K562 (cell line): ENCODE results near the gene CDC20. TPM values are rescaled to one million over a fixed set of nuclear protein-coding genes. Genes with fewer than 3 reads are reported as not detected.

Experiments used
- ATAC-seq: fragments of 200-7000 bp; cut with Tn5 transposase; 3 replicates; pipeline ENCODE4 v1.9.1; 2020; ENCODE audit warnings: moderate library complexity
- BruUV-seq: library from RNA; stranded (reverse); fragments of 400-500 nt; replicated peaks from 2 replicates; lab custom pipeline; 2021; lab: Mats Ljungman, UMichigan
- CTCF ChIA-PET: fragments of 300-600 bp; formaldehyde crosslinking; extraction: SDS; loops from one replicate; lab custom pipeline; 2021; ENCODE audit warnings: low intra/inter-chr PET ratio; lab: Yijun Ruan, JAX
- POLR2A ChIA-PET: fragments of 300-600, 350-650 bp; sonication (Branson Sonifier 250); formaldehyde crosslinking; extraction: SDS; loops from one replicate; lab custom pipeline; 2021; ENCODE audit warnings: antibody characterized with exemption, inconsistent platforms; lab: Yijun Ruan, JAX
- DNase-seq, 4 experiments: peaks; one replicate each; pipeline versions ENCODE4 v3.0.0 to v3.0.0-alpha.2; 2011 to 2018; ENCODE audit warnings: low spot score in 3 of 4, mixed read lengths in 3 of 4; ENCODE audit errors: extremely low read depth in 1 of 4
- FAIRE-seq: peaks from 2 replicates; lab custom pipeline; 2011; peaks lifted over from hg19 to GRCh38; lab: Jason Lieb, UNC
- H2AFZ ChIP-seq: 2 replicates; pipeline ENCODE4 v1.6.0; 2011; ENCODE audit warnings: low read depth, low read length, control low read depth, inconsistent platforms
- H3K27ac ChIP-seq: fragments of 200-600 bp; 3 replicates; pipeline ENCODE4 v1.8.0; 2011; ENCODE audit warnings: low read depth, mild to moderate bottlenecking, control low read depth, inconsistent platforms, low read length, moderate library complexity, mixed read lengths; ENCODE audit errors: extremely low read depth
- H3K27me3 ChIP-seq, 2 experiments: fragments of 300-600 bp in 1 of 2; 2 replicates in 1 of 2; 3 replicates in 1 of 2; pipeline versions ENCODE4 v1.6.0 to v1.8.0; 2011; ENCODE audit warnings: inconsistent platforms in 2 of 2, low read length in 2 of 2, mild to moderate bottlenecking in 1 of 2, mixed read lengths in 1 of 2, moderate library complexity in 1 of 2; ENCODE audit not compliant: control insufficient read depth in 2 of 2, insufficient read depth in 2 of 2
- H3K36me3 ChIP-seq: fragments of 300-600 bp; 3 replicates; pipeline ENCODE4 v1.8.0; 2011; ENCODE audit warnings: mild to moderate bottlenecking, low read length, inconsistent platforms; ENCODE audit not compliant: control insufficient read depth, insufficient read depth
- H3K4me1 ChIP-seq, 2 experiments: fragments of 200-600 bp in 1 of 2; replicated peaks in 1 of 2; 2 replicates in 1 of 2; 3 replicates in 1 of 2; pipeline versions ENCODE4 v1.5.1 to v1.8.0; 2011; ENCODE audit warnings: inconsistent platforms in 2 of 2, low read length in 2 of 2, mild to moderate bottlenecking in 1 of 2, mixed read lengths in 1 of 2, moderate library complexity in 1 of 2; ENCODE audit not compliant: control insufficient read depth in 2 of 2, insufficient read depth in 2 of 2
- H3K4me2 ChIP-seq: 2 replicates; pipeline ENCODE4 v1.6.1; 2011; ENCODE audit warnings: low read length, control low read depth, inconsistent platforms, mixed read lengths; ENCODE audit not compliant: insufficient read depth
- H3K4me3 ChIP-seq: fragments of 200-600 bp; sonication (generic), shearing (Covaris generic); 2 replicates; pipeline ENCODE4 v1.5.1; 2016; ENCODE audit warnings: control low read depth, inconsistent platforms
- H3K79me2 ChIP-seq: fragments of 200-600 bp; 3 replicates; pipeline ENCODE4 v1.8.0; 2011; ENCODE audit warnings: low read length, inconsistent platforms; ENCODE audit not compliant: control insufficient read depth, insufficient read depth
- H3K9ac ChIP-seq, 2 experiments: 2 replicates each; pipeline versions ENCODE4 v1.6.0 to v1.6.1; 2011; ENCODE audit warnings: low read depth in 2 of 2, low read length in 2 of 2, control low read depth in 1 of 2, inconsistent platforms in 1 of 2, mild to moderate bottlenecking in 1 of 2, mixed read lengths in 1 of 2; ENCODE audit not compliant: insufficient read depth in 1 of 2
- H3K9me1 ChIP-seq: one replicate; pipeline ENCODE4 v1.6.0; 2011; ENCODE audit warnings: inconsistent platforms, mild to moderate bottlenecking, low read length, moderate library complexity; ENCODE audit not compliant: control insufficient read depth, insufficient read depth
- H3K9me3 ChIP-seq: replicated peaks from 2 replicates; pipeline ENCODE4 v1.5.1; 2011; ENCODE audit warnings: low read depth, low read length, inconsistent platforms; ENCODE audit not compliant: control insufficient read depth, insufficient read depth
- H4K20me1 ChIP-seq: replicated peaks from 2 replicates; pipeline ENCODE4 v1.6.1; 2011; ENCODE audit warnings: low read length, inconsistent platforms, mixed read lengths; ENCODE audit not compliant: control insufficient read depth, insufficient read depth
- ATF7 ChIP-seq: fragments of 450-650 bp; IDR thresholded peaks from 2 replicates; pipeline ENCODE4 v1.7.1; 2014; ENCODE audit warnings: mild to moderate bottlenecking, moderate library complexity
- EGR1 ChIP-seq: fragments of 450-650 bp; conservative IDR thresholded peaks from 2 replicates; pipeline ENCODE4 v1.6.1; 2017; ENCODE audit warnings: mild to moderate bottlenecking
- FUS ChIP-seq: fragments of 200-400 bp; formaldehyde crosslinking; optimal IDR thresholded peaks from 2 replicates; pipeline ENCODE3; 2017; ENCODE audit warnings: low read depth, low read length
- MCM7 ChIP-seq, 2 experiments: fragments of 450-650 bp; IDR thresholded peaks; 2 replicates each; pipeline ENCODE4 v1.6.1; 2016 to 2018
- MECOM ChIP-seq: fragments of 250-450 bp; sonication (Bioruptor Pico); IDR thresholded peaks from 2 replicates; pipeline ENCODE4 v1.8.0; 2022; ENCODE audit warnings: inconsistent platforms
- PHTF2 ChIP-seq: fragments of 250-450 bp; sonication (Bioruptor Pico); IDR thresholded peaks from 2 replicates; pipeline ENCODE4 v1.5.0; 2021; ENCODE audit warnings: mild to moderate bottlenecking
- RCOR1 ChIP-seq, 2 experiments: IDR thresholded peaks; 2 replicates each; pipeline ENCODE4 v1.6.1; 2012; ENCODE audit warnings: low read depth in 2 of 2, low read length in 2 of 2, borderline replicate concordance in 1 of 2, improper control_type of control experiment in 1 of 2
- ZNF24 ChIP-seq: fragments of 450-650 bp; IDR thresholded peaks from 2 replicates; pipeline ENCODE4 v1.6.1; 2016
- WGBS: fragments of 100-300 bp; shearing (Covaris generic); methylation state at CpG from one replicate; pipeline ENCODE4 v1.1.6; 2016; ENCODE audit warnings: low coverage, mixed read lengths; ENCODE audit not compliant: insufficient coverage; ENCODE audit errors: missing lambda C conversion rate; 5-methylcytosine and 5-hydroxymethylcytosine counted together
- in situ Hi-C: fragments of 300-500 bp; cut with MboI; formaldehyde crosslinking; loops from 4 replicates; pipeline ENCODE4 v1.15.0; 2018; ENCODE audit warnings: inconsistent platforms, mixed read lengths
- intact Hi-C: fragments of 100-400 bp; cut with micrococcal nuclease; formaldehyde crosslinking; loops from 2 replicates; pipeline ENCODE4 v1.14.2; 2022
- polyA plus RNA-seq, 8 experiments: library from polyadenylated mRNA; depleted of rRNA in 4 of 8; stranded (reverse) in 5 of 8; unstranded in 3 of 8; fragments of >200 nt; fragmentation: Nextera tagmentation in 2 of 8; fragmentation: Illumina TruSeq in 1 of 8; extraction: Ambion mirVana in 2 of 8; extraction: Trizol in 1 of 8; gene quantifications; 2 replicates each; pipeline versions ENCODE4 v1.2.1 to v1.2.3, GENCODE V29; 2011 to 2014; ENCODE audit warnings: inconsistent platforms in 1 of 8, missing spikeins in 1 of 8
- total RNA-seq, 7 experiments: library from RNA; depleted of rRNA in 6 of 7; stranded (reverse); fragments of >200 nt in 6 of 7; fragmentation: Illumina TruSeq in 2 of 7; extraction: Trizol in 2 of 7; gene quantifications; 2 replicates each; pipeline versions ENCODE4 v1.2.1 to v1.2.3, GENCODE V29; 2011 to 2021; ENCODE audit warnings: low replicate concordance in 1 of 7
- TF ChIP-seq, protein P1 (sequence below): sonication (generic); formaldehyde crosslinking; IDR thresholded peaks from 2 replicates; pipeline ENCODE4 v1.8.0; 2022; ENCODE audit warnings: missing genetic modification reagents, mild to moderate bottlenecking, moderate library complexity, borderline replicate concordance
- TF ChIP-seq, protein P2 (sequence below): fragments of 200-800 bp; sonication (Bioruptor generic); IDR thresholded peaks from 2 replicates; pipeline ENCODE4 v1.6.1; 2017; ENCODE audit warnings: missing genetic modification characterization, missing compliant biosample characterization

CDC20 gene
- total and polyA plus RNA-seq, 9 of the 15 experiments (the other 6 are each of a cell fraction or from before 2014, with no cell fraction given): 45.2 to 224 (median 121) TPM

DNA sequence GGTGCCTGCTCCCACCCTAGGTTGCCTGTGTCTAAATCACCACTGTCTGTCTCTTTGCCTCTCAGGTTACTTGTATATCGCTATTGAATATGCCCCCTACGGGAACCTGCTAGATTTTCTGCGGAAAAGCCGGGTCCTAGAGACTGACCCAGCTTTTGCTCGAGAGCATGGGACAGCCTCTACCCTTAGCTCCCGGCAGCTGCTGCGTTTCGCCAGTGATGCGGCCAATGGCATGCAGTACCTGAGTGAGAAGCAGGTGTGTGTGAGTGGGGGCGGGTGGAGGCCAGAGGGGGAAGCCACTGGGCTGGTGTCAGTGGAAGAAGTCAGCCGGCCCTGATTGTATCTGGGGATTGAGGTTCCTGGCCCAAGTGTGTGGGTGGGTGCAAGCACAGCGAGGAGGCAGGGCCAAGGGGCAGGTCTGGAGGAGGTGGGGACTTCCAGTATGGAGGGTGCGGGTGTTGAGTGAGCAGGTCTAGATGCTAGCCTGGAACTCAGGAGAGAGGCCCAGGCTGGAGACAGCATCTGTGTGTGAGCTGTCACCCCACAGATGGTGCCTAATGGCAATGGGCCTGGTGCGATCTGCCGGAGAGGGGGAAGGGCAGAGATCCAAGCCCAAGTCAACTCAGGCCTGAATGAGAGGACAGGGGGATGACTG, 40.8 kb upstream of the CDC20 start:
- intact Hi-C loops: no loop called here
- DNase-seq (peak; percentile 44 to 59 (median 56)), ATAC-seq (peak; percentile 42), FAIRE-seq (no peak)
- H3K36me3 ChIP-seq: no peaks in the 10 kb centered on the region
- H3K79me2 ChIP-seq: no peaks in the 10 kb centered on the region
- 35% methylated on average over 15 of the region's 15 CpGs for WGBS
- H3K27me3 ChIP-seq: peaks cover 6 to 21% of the 10 kb centered on the region in 2 experiments; a peak in 3 of 5 replicates
- CTCF ChIA-PET: no interaction called here
- H4K20me1 ChIP-seq: peaks cover 8% of the 10 kb centered on the region; the same call in 1 of the 2 replicates
- no peaks in the 10 kb centered on the region for H3K9me3 ChIP-seq
- H2AFZ ChIP-seq: no peak overlapping the region
- no peak overlapping the region for H3K4me2 ChIP-seq
- peak in 1 of 2 experiments; percentile 26; a peak in 1 of 4 replicates for TF ChIP-seq RCOR1 (IDR thresholded peaks at IDR 0.05; ENCODE audit: borderline replicate concordance in 1 of 2, low read depth in 2 of 2, low read length in 2 of 2)
- TF ChIP-seq, protein P1, sequence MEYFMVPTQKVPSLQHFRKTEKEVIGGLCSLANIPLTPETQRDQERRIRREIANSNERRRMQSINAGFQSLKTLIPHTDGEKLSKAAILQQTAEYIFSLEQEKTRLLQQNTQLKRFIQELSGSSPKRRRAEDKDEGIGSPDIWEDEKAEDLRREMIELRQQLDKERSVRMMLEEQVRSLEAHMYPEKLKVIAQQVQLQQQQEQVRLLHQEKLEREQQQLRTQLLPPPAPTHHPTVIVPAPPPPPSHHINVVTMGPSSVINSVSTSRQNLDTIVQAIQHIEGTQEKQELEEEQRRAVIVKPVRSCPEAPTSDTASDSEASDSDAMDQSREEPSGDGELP: 0 out of 2 replicates have a peak, but pooled peaks have one; percentile 16
- TF ChIP-seq MECOM: no peak
- no peak for TF ChIP-seq ATF7
- TF ChIP-seq, protein P2, sequence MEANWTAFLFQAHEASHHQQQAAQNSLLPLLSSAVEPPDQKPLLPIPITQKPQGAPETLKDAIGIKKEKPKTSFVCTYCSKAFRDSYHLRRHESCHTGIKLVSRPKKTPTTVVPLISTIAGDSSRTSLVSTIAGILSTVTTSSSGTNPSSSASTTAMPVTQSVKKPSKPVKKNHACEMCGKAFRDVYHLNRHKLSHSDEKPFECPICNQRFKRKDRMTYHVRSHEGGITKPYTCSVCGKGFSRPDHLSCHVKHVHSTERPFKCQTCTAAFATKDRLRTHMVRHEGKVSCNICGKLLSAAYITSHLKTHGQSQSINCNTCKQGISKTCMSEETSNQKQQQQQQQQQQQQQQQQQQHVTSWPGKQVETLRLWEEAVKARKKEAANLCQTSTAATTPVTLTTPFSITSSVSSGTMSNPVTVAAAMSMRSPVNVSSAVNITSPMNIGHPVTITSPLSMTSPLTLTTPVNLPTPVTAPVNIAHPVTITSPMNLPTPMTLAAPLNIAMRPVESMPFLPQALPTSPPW (CRISPR knock-in tag): no peak
- TF ChIP-seq EGR1: peak; percentile 91
- no peak for TF ChIP-seq ZNF24
- no peak for TF ChIP-seq MCM7 (IDR thresholded peaks at IDR 0.05)
- no peak for TF ChIP-seq FUS
- no peak for TF ChIP-seq PHTF2 (CRISPR knock-in tag)
- peak overlapping the region in 1 of 2 experiments; percentile 77; a peak in 1 of 4 replicates for H3K9ac ChIP-seq
- H3K4me1 ChIP-seq: peaks cover 3 to 14% of the 10 kb centered on the region in 2 experiments; a peak in 3 of 5 replicates
- no peak overlapping the region for H3K4me3 ChIP-seq
- in situ Hi-C loops: no loop called here
- POLR2A ChIA-PET: no interaction called here
- no TSS peak for BruUV-seq
- H3K9me1 ChIP-seq: no peaks in the 10 kb centered on the region
- no peak overlapping the region for H3K27ac ChIP-seq
